Limb (tissue), 2 donors: ENCODE measurements around the gene OR2H1.
"Not testable (repeated sequence)": the region's sequence is repeated elsewhere in the genome, so short reads cannot be mapped to it uniquely, and the experiment has no call there.

Experiments used
- DNase-seq, 2 donors: peaks; one replicate each; pipeline ENCODE4 v3.0.0-alpha.2; 2016; ENCODE audit errors: extremely low spot score in 2 of 2

Gene OR2H1

GRCh38 chr6:29456971-29457370, at the start of gene OR2H1, which contains the start of gene OR11A1:
Gene OR2H1 (plus strand): TSS chr6:29457155. CDS start chr6:29461770, 4,615 bp downstream.
Gene OR11A1 (minus strand): TSS chr6:29457071. CDS start chr6:29427641, 29,430 bp downstream.
- no peak for DNase-seq

GRCh38 chr6:29414588-29414987, 42.4 kb upstream of the OR2H1 start, which contains the start of gene OR12D1:
Gene OR12D1 (plus strand): TSS chr6:29414928.
- DNase-seq = no peak

GRCh38 chr6:29419516-29419915, 37.4 kb upstream of the OR2H1 start:
- no peak for DNase-seq

- no peak for DNase-seq
These were observed 32.8 kb upstream of the OR2H1 start for GRCh38 chr6:29424168-29424567.

GRCh38 chr6:29424575-29424974, 32.4 kb upstream of the OR2H1 start:
- DNase-seq = no peak

GRCh38 chr6:29425075-29425474, 31.9 kb upstream of the OR2H1 start:
- DNase-seq = no peak

GRCh38 chr6:29426654-29427053, 30.3 kb upstream of the OR2H1 start:
- no peak for DNase-seq

GRCh38 chr6:29436730-29437129, 20.2 kb upstream of the OR2H1 start:
- DNase-seq = not testable (repeated sequence)

GRCh38 chr6:29439006-29439405, 17.9 kb upstream of the OR2H1 start, which contains the start of gene OR10C1:
Gene OR10C1 (plus strand): TSS chr6:29439306. CDS start chr6:29440016, 710 bp downstream.
- DNase-seq = no peak

GRCh38 chr6:29442719-29443118, 14.2 kb upstream of the OR2H1 start:
- no peak for DNase-seq

- DNase-seq = not testable (repeated sequence)
These were observed 12.9 kb upstream of the OR2H1 start for GRCh38 chr6:29444031-29444430.

- no peak for DNase-seq
These were observed 9.3 kb upstream of the OR2H1 start for GRCh38 chr6:29447670-29448069.

GRCh38 chr6:29451471-29452193, 5.3 kb upstream of the OR2H1 start:
- DNase-seq = no peak

GRCh38 chr6:29461021-29461814, 4.3 kb downstream of the OR2H1 start:
- no peak for DNase-seq

GRCh38 chr6:29462022-29462421, 5.1 kb downstream of the OR2H1 start:
- no peak for DNase-seq

- DNase-seq = no peak
These were observed 8.3 kb downstream of the OR2H1 start for GRCh38 chr6:29465279-29465678.

GRCh38 chr6:29465801-29466200, 8.8 kb downstream of the OR2H1 start:
- no peak for DNase-seq

GRCh38 chr6:29466241-29466640, 9.3 kb downstream of the OR2H1 start:
- DNase-seq = no peak

GRCh38 chr6:29474996-29475395, 18.0 kb downstream of the OR2H1 start:
- DNase-seq = no peak

GRCh38 chr6:29477923-29478450, 21.0 kb downstream of the OR2H1 start:
- no peak for DNase-seq

GRCh38 chr6:29478740-29479139, 21.8 kb downstream of the OR2H1 start:
- no peak for DNase-seq

GRCh38 chr6:29479560-29479959, 22.6 kb downstream of the OR2H1 start:
- DNase-seq = no peak
